Left ventricle myocardium superior (tissue), 1 donor: ENCODE data around the gene EFNB2. TPM values are rescaled to one million over a fixed set of nuclear protein-coding genes. Genes with fewer than 3 reads are reported as not detected.

ENCODE experiments used
- ATAC-seq: fragments of 200-7000 bp; cut with Tn5 transposase; one replicate; pipeline ENCODE4 v1.9.1; 2020; ENCODE audit warnings: mild to moderate bottlenecking, moderate library complexity
- DNase-seq: peaks from one replicate; pipeline ENCODE4 v3.0.0-alpha.2; 2020
- intact Hi-C: fragments of 100-400 bp; cut with micrococcal nuclease; formaldehyde crosslinking; loops from one replicate; pipeline ENCODE4 v1.11.0; 2022
- total RNA-seq: library from RNA; stranded (reverse); fragmentation: NEBNext Ultra II Directional; extraction: Animal tissue kit (Norgen Biotek cat#: 25700); gene quantifications from one replicate; pipeline ENCODE4 v1.2.1, GENCODE V29; 2021
- donor health status: DM: no; HTN: yes; CAD: no; lungs with severe emphysema.

EFNB2 gene
- total RNA-seq, 1 donor from 2014 or later: 9.2 TPM

GRCh38 chr13:106507560-106508274 is 27.7 kb downstream of the EFNB2 start:
- ATAC-seq (no peak), DNase-seq (no peak)
- intact Hi-C loops: no loop called here

- intact Hi-C loops: no loop called here
- DNase-seq (no peak), ATAC-seq (no peak)
Observed at GRCh38 chr13:106506286-106506685, 29.2 kb downstream of the EFNB2 start.

GRCh38 chr13:106505732-106506131 is 29.7 kb downstream of the EFNB2 start:
- ATAC-seq (no peak), DNase-seq (no peak)
- intact Hi-C loops: no loop called here

GRCh38 chr13:106505295-106505694 is 30.2 kb downstream of the EFNB2 start:
- intact Hi-C loops: no loop called here
- ATAC-seq: no peak
- no peak for DNase-seq

GRCh38 chr13:106503730-106504453 is 31.6 kb downstream of the EFNB2 start:
- ATAC-seq: no peak
- no peak for DNase-seq
- intact Hi-C loops: no loop called here

GRCh38 chr13:106503272-106503671 is 32.2 kb downstream of the EFNB2 start:
- intact Hi-C loops: no loop called here
- DNase-seq: no peak
- no peak for ATAC-seq

GRCh38 chr13:106500445-106500844 is 35.0 kb downstream of the EFNB2 start:
- DNase-seq: no peak
- intact Hi-C loops: no loop called here
- no peak for ATAC-seq

GRCh38 chr13:106499896-106500295 is 35.6 kb downstream of the EFNB2 start:
- no peak for DNase-seq
- no peak for ATAC-seq
- intact Hi-C loops: no loop called here

GRCh38 chr13:106499113-106499512 is 36.3 kb downstream of the EFNB2 start:
- no peak for DNase-seq
- no peak for ATAC-seq
- intact Hi-C loops: no loop called here

GRCh38 chr13:106498571-106498970 is 36.9 kb downstream of the EFNB2 start:
- intact Hi-C loops: no loop called here
- no peak for DNase-seq
- ATAC-seq: no peak

GRCh38 chr13:106498158-106498557 is 37.3 kb downstream of the EFNB2 start:
- intact Hi-C loops: no loop called here
- DNase-seq (no peak), ATAC-seq (no peak)

GRCh38 chr13:106497079-106497478 is 38.4 kb downstream of the EFNB2 start:
- intact Hi-C loops: no loop called here
- DNase-seq: no peak
- no peak for ATAC-seq

GRCh38 chr13:106496072-106496997 is 39.1 kb downstream of the EFNB2 start:
- intact Hi-C loops: no loop called here

GRCh38 chr13:106494936-106495335 is 40.5 kb downstream of the EFNB2 start:
- ATAC-seq (no peak), DNase-seq (no peak)
- intact Hi-C loops: no loop called here

More at GRCh38 chr13:106496072-106496997, 39.1 kb downstream of the EFNB2 start:
- DNase-seq (no peak), ATAC-seq (peak; percentile 63)

GRCh38 chr13:106494506-106494905 is 41.0 kb downstream of the EFNB2 start:
- intact Hi-C loops: no loop called here
- no peak for ATAC-seq

GRCh38 chr13:106493533-106494220 is 41.8 kb downstream of the EFNB2 start:
- intact Hi-C loops: no loop called here
- DNase-seq: no peak
- no peak for ATAC-seq

More at GRCh38 chr13:106494506-106494905, 41.0 kb downstream of the EFNB2 start:
- DNase-seq: no peak

- DNase-seq (no peak), ATAC-seq (no peak)
- intact Hi-C loops: no loop called here
Observed at GRCh38 chr13:106492588-106493475, 42.6 kb downstream of the EFNB2 start.

GRCh38 chr13:106491928-106492587 is 43.4 kb downstream of the EFNB2 start:
- no peak for DNase-seq
- intact Hi-C loops: no loop called here
- no peak for ATAC-seq
